Right ventricle myocardium superior (tissue), 1 donor: ENCODE results near the gene MEF2C. TPM values are rescaled to one million over a fixed set of nuclear protein-coding genes. Genes with fewer than 3 reads are reported as not detected.

Source experiments
- ATAC-seq: fragments of 200-7000 bp; cut with Tn5 transposase; one replicate; pipeline ENCODE4 v1.9.1; 2020; ENCODE audit warnings: mild to moderate bottlenecking; ENCODE audit not compliant: poor library complexity
- DNase-seq: peaks from one replicate; pipeline ENCODE4 v3.0.0-alpha.2; 2020
- intact Hi-C: fragments of 100-400 bp; cut with DNase I; formaldehyde crosslinking; loops from one replicate; pipeline ENCODE4 v1.11.2; 2022
- total RNA-seq: library from RNA; stranded (reverse); fragmentation: NEBNext Ultra II Directional; extraction: Animal tissue kit (Norgen Biotek cat#: 25700); gene quantifications from one replicate; pipeline ENCODE4 v1.2.1, GENCODE V29; 2021
- donor health status: DM: no; HTN: yes; CAD: no; lungs with severe emphysema.

The MEF2C gene
- total RNA-seq, 1 donor from 2014 or later = 52.3 TPM

DNA sequence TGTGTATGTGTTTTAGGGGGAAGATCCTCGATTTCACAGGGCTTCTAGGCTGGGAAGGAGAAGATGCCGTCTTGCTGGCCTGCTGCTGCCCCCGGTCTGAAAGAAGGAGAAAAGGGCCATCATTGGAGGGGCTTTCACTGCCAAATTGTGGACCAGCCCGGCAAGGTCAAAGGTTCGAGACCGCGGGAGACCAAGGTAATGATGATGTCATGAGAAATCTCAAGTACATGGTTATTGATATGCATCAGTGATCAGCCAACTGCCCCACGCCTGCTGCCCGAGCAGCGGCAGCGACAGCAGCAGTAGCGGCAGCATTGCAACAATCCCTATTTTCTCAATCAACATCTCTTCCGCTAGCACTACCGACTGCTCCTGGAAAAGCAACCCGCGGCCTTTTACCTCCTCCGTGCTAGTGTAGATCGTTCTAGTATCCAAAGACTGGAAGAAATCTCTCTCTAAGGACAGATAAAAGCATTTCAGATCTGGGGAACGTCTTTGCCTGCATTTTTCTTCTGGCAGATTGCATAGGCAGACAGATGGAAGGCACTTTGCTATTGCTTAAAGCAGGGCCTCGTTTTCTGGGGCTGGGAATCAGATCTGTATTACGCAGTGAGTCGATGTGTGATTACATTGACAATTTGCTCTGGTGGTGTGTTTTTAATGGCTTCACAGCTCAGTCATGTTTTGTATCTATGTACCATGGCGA lies 215.3 kb downstream of the MEF2C start:
- ATAC-seq = no peak
- intact Hi-C loops = no loop called here
- DNase-seq = no peak
